CD14-positive monocyte (primary cell): ENCODE measurements around the gene CDKN2D. TPM values are rescaled to one million over a fixed set of nuclear protein-coding genes. Genes with fewer than 3 reads are reported as not detected.

Source experiments
- DNase-seq, 3 donors: peaks; one replicate each; pipeline ENCODE4 v3.0.0-alpha.2; 2011 to 2022
- H2AFZ ChIP-seq: 2 replicates; pipeline ENCODE4 v1.6.0; 2012; ENCODE audit warnings: mild to moderate bottlenecking, low read depth, low read length, inconsistent platforms; ENCODE audit not compliant: insufficient read depth, poor library complexity, severe bottlenecking
- H3K27ac ChIP-seq, 2 donors: 1 replicate in 1 of 2; 2 replicates in 1 of 2; pipeline ENCODE4 v1.5.1; 2012 to 2013; ENCODE audit warnings: low read length in 2 of 2, control low read depth in 1 of 2, inconsistent platforms in 1 of 2, low read depth in 1 of 2, mild to moderate bottlenecking in 1 of 2
- H3K27me3 ChIP-seq, 2 donors: one replicate each; pipeline versions ENCODE4 v1.6.0 to v1.6.1; 2011 to 2013; ENCODE audit warnings: low read length in 2 of 2; ENCODE audit not compliant: control insufficient read depth in 2 of 2, insufficient read depth in 2 of 2
- H3K36me3 ChIP-seq, 2 donors: replicated peaks in 1 of 2; 1 replicate in 1 of 2; 2 replicates in 1 of 2; pipeline versions ENCODE4 v1.5.1 to v1.6.1; 2012 to 2013; ENCODE audit warnings: low read length in 2 of 2, control low read depth in 1 of 2, inconsistent platforms in 1 of 2, mild to moderate bottlenecking in 1 of 2; ENCODE audit not compliant: insufficient read depth in 2 of 2, control insufficient read depth in 1 of 2
- H3K4me1 ChIP-seq, 2 donors: 1 replicate in 1 of 2; 2 replicates in 1 of 2; pipeline versions ENCODE4 v1.5.1 to v1.6.1; 2012 to 2013; ENCODE audit warnings: low read length in 2 of 2, control low read depth in 1 of 2, inconsistent platforms in 1 of 2, mild to moderate bottlenecking in 1 of 2, moderate library complexity in 1 of 2; ENCODE audit not compliant: insufficient read depth in 2 of 2, control insufficient read depth in 1 of 2
- H3K4me2 ChIP-seq: replicated peaks from 2 replicates; pipeline ENCODE3; 2012; ENCODE audit warnings: low read length, moderate library complexity, mild to moderate bottlenecking; ENCODE audit not compliant: poor library complexity, severe bottlenecking; ENCODE audit errors: extremely low read depth
- H3K4me3 ChIP-seq, 3 experiments: fragments of 200-600 bp in 1 of 3; sonication (generic) in 1 of 3; replicated peaks in 1 of 3; 1 replicate in 2 of 3; 2 replicates in 1 of 3; pipeline ENCODE4 v1.5.1; 2011 to 2013; ENCODE audit warnings: low read length in 3 of 3, mild to moderate bottlenecking in 3 of 3, control low read depth in 2 of 3, low read depth in 2 of 3, inconsistent platforms in 1 of 3, moderate library complexity in 1 of 3
- H3K79me2 ChIP-seq: 2 replicates; pipeline ENCODE4 v1.6.0; 2012; ENCODE audit warnings: mild to moderate bottlenecking, control low read depth, inconsistent platforms, low read length, moderate library complexity; ENCODE audit not compliant: insufficient read depth
- H3K9ac ChIP-seq: 2 replicates; pipeline ENCODE4 v1.6.0; 2017; ENCODE audit warnings: low read length, mild to moderate bottlenecking; ENCODE audit not compliant: insufficient read depth, poor library complexity, severe bottlenecking
- H3K9me3 ChIP-seq, 2 donors: replicated peaks in 1 of 2; 1 replicate in 1 of 2; 2 replicates in 1 of 2; pipeline versions ENCODE4 v1.5.1 to v1.6.1; 2012 to 2013; ENCODE audit warnings: low read length in 2 of 2, control low read depth in 1 of 2; ENCODE audit not compliant: control insufficient read depth in 1 of 2, insufficient read depth in 1 of 2
- H4K20me1 ChIP-seq: 2 replicates; pipeline ENCODE4 v1.6.0; 2012; ENCODE audit warnings: mild to moderate bottlenecking, low read length, control low read depth, moderate library complexity; ENCODE audit not compliant: insufficient read depth
- H3K27ac Mint-ChIP-seq, 7 donors: one replicate each; pipeline ENCODE4 v1.8.0; 2020; ENCODE audit warnings: mild to moderate bottlenecking in 7 of 7, mixed read lengths in 7 of 7, moderate library complexity in 6 of 7, inconsistent platforms in 2 of 7
- H3K27me3 Mint-ChIP-seq, 3 donors: one replicate each; pipeline ENCODE4 v1.8.0; 2021 to 2022; ENCODE audit warnings: low read depth in 3 of 3, mild to moderate bottlenecking in 3 of 3, mixed read lengths in 3 of 3, moderate library complexity in 3 of 3, inconsistent platforms in 1 of 3
- H3K36me3 Mint-ChIP-seq, 2 donors: one replicate each; pipeline ENCODE4 v1.8.0; 2020; ENCODE audit warnings: mixed read lengths in 2 of 2, inconsistent platforms in 1 of 2, mild to moderate bottlenecking in 1 of 2
- H3K4me1 Mint-ChIP-seq: one replicate; pipeline ENCODE4 v1.8.0; 2020; ENCODE audit warnings: mild to moderate bottlenecking, mixed read lengths
- H3K4me3 Mint-ChIP-seq, 2 donors: one replicate each; pipeline ENCODE4 v1.8.0; 2020; ENCODE audit warnings: mild to moderate bottlenecking in 2 of 2, mixed read lengths in 2 of 2, moderate library complexity in 1 of 2
- H3K9me3 Mint-ChIP-seq, 7 donors: one replicate each; pipeline ENCODE4 v1.8.0; 2020 to 2022; ENCODE audit warnings: mixed read lengths in 7 of 7, mild to moderate bottlenecking in 6 of 7, moderate library complexity in 6 of 7, inconsistent platforms in 2 of 7
- WGBS: methylation state at CpG from one replicate; pipeline ENCODE4 v1.1.5; 2013; ENCODE audit warnings: missing lambda C conversion rate; ENCODE audit not compliant: insufficient coverage; 5-methylcytosine and 5-hydroxymethylcytosine counted together
- intact Hi-C, 2 donors: fragments of 100-400 bp; cut with micrococcal nuclease; formaldehyde crosslinking; loops; one replicate each; pipeline versions ENCODE4 v1.15.0 to v1.15.1; 2023
- polyA plus RNA-seq, 3 donors: library from polyadenylated mRNA; depleted of rRNA in 1 of 3; unstranded in 2 of 3; stranded (reverse) in 1 of 3; fragments of 300-500 nt in 2 of 3; fragments of >200 nt in 1 of 3; fragmentation: Illumina TruSeq in 2 of 3; gene quantifications; 1 replicate in 2 of 3; 2 replicates in 1 of 3; pipeline ENCODE4 v1.2.3, GENCODE V29; 2012 to 2021
- TF ChIP-seq, protein P1 (sequence below): fragments of 200-600 bp; IDR thresholded peaks from one replicate; pipeline ENCODE4 v1.8.0; 2022; ENCODE audit warnings: antibody characterized with exemption, mild to moderate bottlenecking

The CDKN2D gene
- polyA plus RNA-seq, 3 donors: 115 to 166 (median 130) TPM

DNA sequence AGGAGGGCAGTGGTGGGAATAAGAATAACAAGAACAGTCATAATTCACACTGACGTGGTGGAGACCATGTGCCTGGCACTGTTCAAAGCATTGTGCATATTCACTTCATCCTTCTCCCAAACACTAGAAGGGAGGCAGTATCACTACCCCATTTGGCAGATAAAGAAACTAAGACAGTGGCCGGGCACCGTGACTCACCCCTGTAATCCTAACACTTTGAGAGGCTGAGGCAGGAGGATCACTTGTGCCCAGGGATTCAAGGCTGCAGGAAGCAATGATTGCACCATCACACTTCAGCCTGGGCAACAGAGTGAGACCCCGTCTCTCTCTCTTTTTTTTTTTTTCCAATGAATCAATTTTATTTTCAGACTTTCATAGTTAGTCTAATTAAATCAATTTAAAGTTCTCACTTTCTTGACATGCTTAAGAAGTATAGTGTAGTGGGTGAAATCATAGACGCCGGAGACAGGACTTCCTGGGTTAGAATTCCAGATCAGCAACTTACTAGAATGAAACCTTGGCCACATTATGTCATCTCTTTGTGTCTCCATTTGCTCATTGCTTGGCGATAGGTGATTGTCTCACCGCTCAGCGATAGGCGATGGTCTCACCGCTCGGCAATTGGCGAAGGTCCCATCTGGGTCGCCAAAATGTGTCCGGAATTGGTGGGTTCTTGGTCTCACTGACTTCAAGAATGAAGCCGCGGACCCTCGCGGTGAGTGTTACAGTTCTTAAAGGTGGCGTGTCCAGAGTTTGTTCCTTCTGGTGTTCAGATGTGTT, 30.4 kb downstream of the CDKN2D start:
- H3K27ac ChIP-seq: no peak overlapping the region
- 42% methylated on average over 11 of the region's 20 CpGs for WGBS
- peak overlapping the region; percentile 32 for H2AFZ ChIP-seq
- peak in 2 of 3 donors; percentile 47 to 56 for DNase-seq
- intact Hi-C loops: no loop called here
- Mint-ChIP-seq H3K4me1 (peaks cover 18% of the 10 kb centered on the region), H3K9me3 (peaks cover 0 to 3% (median 0%) of the 10 kb centered on the region in 7 donors), H3K27ac (peak overlapping the region in 4 of 7 donors; percentile 40 to 74 (median 52)), H3K27me3 (peaks cover 6 to 25% (median 15%) of the 10 kb centered on the region in 3 donors), H3K36me3 (no peaks in the 10 kb centered on the region), H3K4me3 (peak overlapping the region; percentile 80 to 94)
- no peaks in the 10 kb centered on the region for H3K9me3 ChIP-seq
- TF ChIP-seq, protein P1, sequence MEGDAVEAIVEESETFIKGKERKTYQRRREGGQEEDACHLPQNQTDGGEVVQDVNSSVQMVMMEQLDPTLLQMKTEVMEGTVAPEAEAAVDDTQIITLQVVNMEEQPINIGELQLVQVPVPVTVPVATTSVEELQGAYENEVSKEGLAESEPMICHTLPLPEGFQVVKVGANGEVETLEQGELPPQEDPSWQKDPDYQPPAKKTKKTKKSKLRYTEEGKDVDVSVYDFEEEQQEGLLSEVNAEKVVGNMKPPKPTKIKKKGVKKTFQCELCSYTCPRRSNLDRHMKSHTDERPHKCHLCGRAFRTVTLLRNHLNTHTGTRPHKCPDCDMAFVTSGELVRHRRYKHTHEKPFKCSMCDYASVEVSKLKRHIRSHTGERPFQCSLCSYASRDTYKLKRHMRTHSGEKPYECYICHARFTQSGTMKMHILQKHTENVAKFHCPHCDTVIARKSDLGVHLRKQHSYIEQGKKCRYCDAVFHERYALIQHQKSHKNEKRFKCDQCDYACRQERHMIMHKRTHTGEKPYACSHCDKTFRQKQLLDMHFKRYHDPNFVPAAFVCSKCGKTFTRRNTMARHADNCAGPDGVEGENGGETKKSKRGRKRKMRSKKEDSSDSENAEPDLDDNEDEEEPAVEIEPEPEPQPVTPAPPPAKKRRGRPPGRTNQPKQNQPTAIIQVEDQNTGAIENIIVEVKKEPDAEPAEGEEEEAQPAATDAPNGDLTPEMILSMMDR: no peak
- no peak overlapping the region for H3K9ac ChIP-seq
- H3K79me2 ChIP-seq: no peaks in the 10 kb centered on the region
- peak overlapping the region in 1 of 3 experiments; percentile 39 for H3K4me3 ChIP-seq
- H3K4me2 ChIP-seq: peak overlapping the region; percentile 48
- no peaks in the 10 kb centered on the region for H4K20me1 ChIP-seq
- H3K36me3 ChIP-seq: no peaks in the 10 kb centered on the region
- H3K4me1 ChIP-seq: peaks cover 15 to 24% of the 10 kb centered on the region in 2 donors
- H3K27me3 ChIP-seq: peaks cover 0 to 5% of the 10 kb centered on the region in 2 donors

DNA sequence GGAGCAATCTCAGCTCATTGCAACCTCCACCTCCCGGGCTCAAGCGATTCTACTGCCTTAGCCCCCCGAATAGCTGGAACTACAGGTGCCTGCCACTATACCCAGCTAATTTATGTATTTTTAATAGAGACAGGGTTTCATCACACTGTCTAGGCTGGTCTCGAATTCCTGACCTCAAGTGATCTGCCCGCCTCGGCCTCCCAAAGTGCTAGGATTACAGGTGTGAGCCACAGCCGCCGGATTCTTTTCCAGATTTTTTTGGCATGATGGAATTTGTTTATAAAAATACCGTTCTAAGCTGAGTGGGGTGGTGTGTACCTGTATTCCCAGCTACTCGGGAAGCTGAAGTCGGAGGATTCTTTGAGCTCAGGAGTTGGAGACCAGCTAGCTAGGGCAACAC, 31.1 kb downstream of the CDKN2D start:
- Histone ChIP-seq H3K4me2 (no peak overlapping the region), H3K79me2 (no peaks in the 10 kb centered on the region), H2AFZ (no peak overlapping the region), H3K36me3 (no peaks in the 10 kb centered on the region), H3K9ac (no peak overlapping the region), H4K20me1 (no peaks in the 10 kb centered on the region), H3K4me1 (peaks cover 12 to 20% of the 10 kb centered on the region in 2 donors), H3K27ac (no peak overlapping the region), H3K4me3 (no peak overlapping the region), H3K9me3 (peaks cover 0 to under 1% of the 10 kb centered on the region in 2 donors), H3K27me3 (peaks cover 0 to 5% of the 10 kb centered on the region in 2 donors)
- H3K4me3 Mint-ChIP-seq: no peak overlapping the region
- TF ChIP-seq, protein P1: no peak
- intact Hi-C loops: no loop called here
- WGBS: 100% methylated on average over 3 of the region's 11 CpGs
- H3K27me3 Mint-ChIP-seq: peaks cover 6 to 25% (median 15%) of the 10 kb centered on the region in 3 donors
- H3K27ac Mint-ChIP-seq: peak overlapping the region in 1 of 7 donors; percentile 40
- DNase-seq: no peak
- H3K36me3 Mint-ChIP-seq: no peaks in the 10 kb centered on the region
- peaks cover 0 to 2% (median under 1%) of the 10 kb centered on the region in 7 donors for H3K9me3 Mint-ChIP-seq
- peaks cover 16% of the 10 kb centered on the region for H3K4me1 Mint-ChIP-seq
